Measurements from ENCODE around the gene SPAG16.

GRCh38 chr2:213627054-213627710 is 342.9 kb downstream of the SPAG16 start:
- TF ChIP-seq POLR2A (IDR thresholded peaks at IDR 0.05) (no peak), CTCF (IDR thresholded peaks at IDR 0.05) (no peak)

Data from testis (tissue), 2 donors.